ENCODE results near the gene CRB2. TPM values are rescaled to one million over a fixed set of nuclear protein-coding genes. Genes with fewer than 3 reads are reported as not detected.

The CRB2 gene
- total and polyA plus RNA-seq, 2 experiments from 2014 or later, result 8.3 to 91.7 TPM

- H3K9me3 ChIP-seq (ENCODE audit: low read depth), result no peaks in the 10 kb centered on the region
- DNase-seq (ENCODE audit: low read depth in 1 of 2, low spot score in 1 of 2), result no peak
- no peak overlapping the region for H3K27ac ChIP-seq
- no peak for TF ChIP-seq CTCF (IDR thresholded peaks at IDR 0.05; ENCODE audit: low read depth, low read length)
- peaks cover 16% of the 10 kb centered on the region for H3K4me1 ChIP-seq (ENCODE audit: low read depth)
- H3K36me3 ChIP-seq, result no peaks in the 10 kb centered on the region
- H3K4me3 ChIP-seq, result no peak overlapping the region
- H3K27me3 ChIP-seq, result no peaks in the 10 kb centered on the region
These were observed 41.4 kb upstream of the CRB2 start for GRCh38 chr9:123314617-123315016.

GRCh38 chr9:123315635-123316034, 40.4 kb upstream of the CRB2 start:
- H3K27ac ChIP-seq, result no peak overlapping the region
- no peak for DNase-seq (ENCODE audit: low read depth in 1 of 2, low spot score in 1 of 2)
- H3K4me1 ChIP-seq (ENCODE audit: low read depth), result peaks cover 16% of the 10 kb centered on the region
- H3K27me3 ChIP-seq, result no peaks in the 10 kb centered on the region
- no peaks in the 10 kb centered on the region for H3K36me3 ChIP-seq
- no peak for TF ChIP-seq CTCF (IDR thresholded peaks at IDR 0.05; ENCODE audit: low read depth, low read length)
- no peak overlapping the region for H3K4me3 ChIP-seq
- no peaks in the 10 kb centered on the region for H3K9me3 ChIP-seq (ENCODE audit: low read depth)

GRCh38 chr9:123316053-123316718, 39.8 kb upstream of the CRB2 start:
- no peak for TF ChIP-seq CTCF (IDR thresholded peaks at IDR 0.05; ENCODE audit: low read depth, low read length)
- H3K4me3 ChIP-seq, result no peak overlapping the region
- no peaks in the 10 kb centered on the region for H3K36me3 ChIP-seq
- no peak for DNase-seq (ENCODE audit: low read depth in 1 of 2, low spot score in 1 of 2)
- no peak overlapping the region for H3K27ac ChIP-seq
- no peaks in the 10 kb centered on the region for H3K27me3 ChIP-seq
- H3K4me1 ChIP-seq (ENCODE audit: low read depth), result peaks cover 11% of the 10 kb centered on the region
- no peaks in the 10 kb centered on the region for H3K9me3 ChIP-seq (ENCODE audit: low read depth)

DNA sequence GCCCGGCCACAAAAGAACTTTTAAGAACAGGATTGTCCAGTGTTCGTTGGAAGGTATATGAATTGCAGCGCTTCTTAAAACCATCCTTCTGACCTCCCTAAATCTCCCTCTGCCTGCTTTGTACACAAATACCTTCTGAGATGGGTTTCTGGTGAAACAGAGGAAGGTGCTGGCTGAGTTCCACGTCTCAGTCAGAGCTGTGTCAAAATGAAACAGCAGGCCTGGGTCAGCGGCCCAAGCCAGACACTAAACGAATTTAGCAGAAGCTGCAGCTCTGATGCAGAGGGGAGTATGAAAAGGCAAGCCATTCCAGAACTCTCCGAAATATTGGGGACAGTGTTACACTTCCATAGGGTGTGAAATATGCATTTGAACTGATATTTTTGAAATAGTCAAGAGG, 37.8 kb upstream of the CRB2 start:
- Histone ChIP-seq H3K36me3 (no peaks in the 10 kb centered on the region), H3K9me3 (ENCODE audit: low read depth) (no peaks in the 10 kb centered on the region), H3K4me1 (ENCODE audit: low read depth) (peaks cover 13% of the 10 kb centered on the region), H3K27ac (no peak overlapping the region), H3K27me3 (no peaks in the 10 kb centered on the region), H3K4me3 (no peak overlapping the region)
- DNase-seq (ENCODE audit: low read depth in 1 of 2, low spot score in 1 of 2), result peak in 1 of 2 donors; percentile 21
- no peak for TF ChIP-seq CTCF (IDR thresholded peaks at IDR 0.05; ENCODE audit: low read depth, low read length)

DNA sequence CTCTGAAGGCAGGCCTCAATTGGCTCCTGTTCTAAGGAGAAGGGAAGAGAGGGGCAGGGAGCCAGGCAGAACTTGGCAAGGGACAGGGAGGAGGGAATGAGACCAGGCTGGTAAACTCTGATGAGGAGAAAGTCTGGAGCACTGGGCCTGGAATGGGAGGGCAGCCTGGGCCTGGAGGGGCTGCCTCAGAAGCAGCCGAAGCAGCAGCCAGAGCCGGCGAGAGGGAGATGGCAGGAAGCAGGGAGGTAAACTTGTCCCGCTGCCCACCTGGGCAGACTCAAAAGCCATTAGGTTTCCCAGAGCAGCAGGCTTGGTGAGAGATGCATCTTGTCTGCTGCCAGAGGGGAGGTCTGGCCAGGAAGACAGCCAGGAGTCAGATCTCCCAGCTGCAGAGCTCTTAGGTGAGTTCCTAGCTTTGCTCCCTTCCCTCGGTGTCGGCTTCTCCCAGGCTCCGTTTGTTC, 37.0 kb upstream of the CRB2 start:
- Histone ChIP-seq H3K27me3 (no peaks in the 10 kb centered on the region), H3K4me3 (no peak overlapping the region), H3K4me1 (ENCODE audit: low read depth) (peaks cover 13% of the 10 kb centered on the region), H3K9me3 (ENCODE audit: low read depth) (no peaks in the 10 kb centered on the region), H3K36me3 (no peaks in the 10 kb centered on the region), H3K27ac (no peak overlapping the region)
- no peak for TF ChIP-seq CTCF (IDR thresholded peaks at IDR 0.05; ENCODE audit: low read depth, low read length)
- peak in 1 of 2 donors; percentile 17 for DNase-seq (ENCODE audit: low read depth in 1 of 2, low spot score in 1 of 2)
